GM19468 (cell line): Measurements from ENCODE around the gene SNX11.

ENCODE experiments used
- ATAC-seq: cut with Tn5 transposase; IDR thresholded peaks from one replicate; pipeline ENCODE4 v1.9.1; 2021; ENCODE audit warnings: mild to moderate bottlenecking, moderate library complexity, moderate number of reproducible peaks; ENCODE audit not compliant: unreplicated experiment; ENCODE audit errors: extremely low read depth

SNX11 gene

GRCh38 chr17:48093341-48094045, 14.1 kb upstream of the SNX11 start:
- no peak for ATAC-seq

- no peak for ATAC-seq
These were observed 12.0 kb upstream of the SNX11 start for GRCh38 chr17:48095611-48096010.

- no peak for ATAC-seq
These were observed 7.4 kb upstream of the SNX11 start for GRCh38 chr17:48100160-48100559.

GRCh38 chr17:48100591-48101011, 7.0 kb upstream of the SNX11 start:
- ATAC-seq, result no peak

- ATAC-seq, result peak; percentile 91
These were observed 6.4 kb upstream of the SNX11 start, which contains the start of gene CBX1 for GRCh38 chr17:48101012-48101720. TSS of gene CBX1 (minus strand) at chr17:48101478. CDS start at chr17:48077004, 24,474 bp downstream.

GRCh38 chr17:48102043-48102750, 5.4 kb upstream of the SNX11 start:
- ATAC-seq, result no peak

GRCh38 chr17:48102798-48103715, 4.5 kb upstream of the SNX11 start:
- ATAC-seq, result no peak

GRCh38 chr17:48104440-48104839, 3.1 kb upstream of the SNX11 start:
- no peak for ATAC-seq

- ATAC-seq, result no peak
These were observed 797 bp upstream of the SNX11 start for GRCh38 chr17:48106802-48107136.

- ATAC-seq, result no peak
These were observed 3.2 kb downstream of the SNX11 start for GRCh38 chr17:48110761-48111160.

GRCh38 chr17:48111937-48112241, 4.3 kb downstream of the SNX11 start:
- no peak for ATAC-seq

- no peak for ATAC-seq
These were observed 5.7 kb downstream of the SNX11 start for GRCh38 chr17:48113201-48113676.

GRCh38 chr17:48121923-48122664, 14.5 kb downstream of the SNX11 start:
- no peak for ATAC-seq

- ATAC-seq, result no peak
These were observed 15.1 kb downstream of the SNX11 start for GRCh38 chr17:48122665-48123045.

GRCh38 chr17:48123111-48123510, 15.5 kb downstream of the SNX11 start:
- no peak for ATAC-seq

GRCh38 chr17:48123776-48124388, 16.3 kb downstream of the SNX11 start:
- ATAC-seq, result no peak

- no peak for ATAC-seq
These were observed 18.4 kb downstream of the SNX11 start for GRCh38 chr17:48125829-48126531.

GRCh38 chr17:48126532-48126850, 18.9 kb downstream of the SNX11 start:
- no peak for ATAC-seq
